Upper lobe of left lung (tissue), 4 donors: Measurements from ENCODE around the gene KHNYN.

Source experiments
- POLR2A ChIP-seq, 4 donors: fragments of 450-650 bp; IDR thresholded peaks; one replicate each; pipeline ENCODE4 v1.5.1; 2016 to 2017; ENCODE audit warnings: antibody characterized with exemption in 4 of 4, mild to moderate bottlenecking in 2 of 4
- POLR2AphosphoS5 ChIP-seq, 2 donors: sonication (generic); formaldehyde crosslinking; IDR thresholded peaks; one replicate each; pipeline ENCODE4 v1.5.1; 2017; ENCODE audit warnings: antibody characterized with exemption in 2 of 2
- TF ChIP-seq, protein P1 (sequence below), 6 experiments: fragments of 450-650 bp in 4 of 6; fragments of 200-600 bp in 2 of 6; sonication (generic) in 2 of 6; IDR thresholded peaks; one replicate each; pipeline ENCODE4 v1.5.1; 2016 to 2019; ENCODE audit warnings: antibody characterized with exemption in 6 of 6

DNA sequence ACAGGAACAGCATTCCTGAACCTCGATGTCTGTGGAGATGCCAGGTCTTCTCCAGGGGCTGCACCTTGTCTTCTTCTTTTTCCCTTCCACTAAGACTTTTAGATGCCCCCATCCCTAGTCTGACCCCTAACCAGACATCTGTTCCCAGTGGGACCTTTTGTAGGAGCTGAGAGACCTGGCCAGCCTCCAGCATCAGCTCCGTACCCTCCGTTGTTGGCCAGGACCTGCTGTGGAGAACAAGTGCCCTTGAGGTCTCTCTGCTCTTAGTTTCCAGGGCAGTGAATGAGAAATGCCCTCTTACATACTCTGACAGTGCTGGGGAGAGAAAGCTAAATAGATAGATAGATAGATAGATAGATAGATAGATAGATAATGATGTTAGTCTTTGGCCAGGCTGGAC, 29.6 kb downstream of the KHNYN start:
- TF ChIP-seq, protein P1, sequence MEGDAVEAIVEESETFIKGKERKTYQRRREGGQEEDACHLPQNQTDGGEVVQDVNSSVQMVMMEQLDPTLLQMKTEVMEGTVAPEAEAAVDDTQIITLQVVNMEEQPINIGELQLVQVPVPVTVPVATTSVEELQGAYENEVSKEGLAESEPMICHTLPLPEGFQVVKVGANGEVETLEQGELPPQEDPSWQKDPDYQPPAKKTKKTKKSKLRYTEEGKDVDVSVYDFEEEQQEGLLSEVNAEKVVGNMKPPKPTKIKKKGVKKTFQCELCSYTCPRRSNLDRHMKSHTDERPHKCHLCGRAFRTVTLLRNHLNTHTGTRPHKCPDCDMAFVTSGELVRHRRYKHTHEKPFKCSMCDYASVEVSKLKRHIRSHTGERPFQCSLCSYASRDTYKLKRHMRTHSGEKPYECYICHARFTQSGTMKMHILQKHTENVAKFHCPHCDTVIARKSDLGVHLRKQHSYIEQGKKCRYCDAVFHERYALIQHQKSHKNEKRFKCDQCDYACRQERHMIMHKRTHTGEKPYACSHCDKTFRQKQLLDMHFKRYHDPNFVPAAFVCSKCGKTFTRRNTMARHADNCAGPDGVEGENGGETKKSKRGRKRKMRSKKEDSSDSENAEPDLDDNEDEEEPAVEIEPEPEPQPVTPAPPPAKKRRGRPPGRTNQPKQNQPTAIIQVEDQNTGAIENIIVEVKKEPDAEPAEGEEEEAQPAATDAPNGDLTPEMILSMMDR (IDR thresholded peaks at IDR 0.05), result no peak
- TF ChIP-seq POLR2A (IDR thresholded peaks at IDR 0.05) (no peak), POLR2AphosphoS5 (IDR thresholded peaks at IDR 0.05) (no peak)
